Skeletal muscle tissue (tissue), 4 donors: Measurements from ENCODE around the gene KCTD14. TPM values are rescaled to one million over a fixed set of nuclear protein-coding genes. Genes with fewer than 3 reads are reported as not detected.

Experiments
- H3K27ac ChIP-seq: one replicate; pipeline ENCODE4 v1.7.0; 2013; ENCODE audit warnings: mild to moderate bottlenecking, low read depth, low read length, inconsistent platforms
- H3K27me3 ChIP-seq, 3 donors: one replicate each; pipeline ENCODE4 v1.7.0; 2013; ENCODE audit warnings: low read length in 3 of 3; ENCODE audit not compliant: control insufficient read depth in 3 of 3, insufficient read depth in 3 of 3
- H3K36me3 ChIP-seq, 3 donors: one replicate each; pipeline ENCODE4 v1.7.0; 2013; ENCODE audit warnings: low read length in 3 of 3; ENCODE audit not compliant: control insufficient read depth in 3 of 3, insufficient read depth in 3 of 3
- H3K4me1 ChIP-seq, 3 donors: one replicate each; pipeline ENCODE4 v1.7.0; 2013; ENCODE audit warnings: low read length in 3 of 3, mild to moderate bottlenecking in 3 of 3; ENCODE audit not compliant: control insufficient read depth in 3 of 3, insufficient read depth in 3 of 3
- H3K4me3 ChIP-seq, 3 donors: one replicate each; pipeline ENCODE4 v1.7.0; 2013; ENCODE audit warnings: low read length in 3 of 3
- H3K9ac ChIP-seq, 3 donors: one replicate each; pipeline ENCODE4 v1.7.0; 2013; ENCODE audit warnings: low read length in 3 of 3, mild to moderate bottlenecking in 3 of 3, moderate library complexity in 2 of 3, low read depth in 1 of 3
- H3K9me3 ChIP-seq, 3 donors: one replicate each; pipeline ENCODE4 v1.7.0; 2013; ENCODE audit warnings: low read length in 3 of 3; ENCODE audit not compliant: control insufficient read depth in 3 of 3
- total RNA-seq: library from RNA; depleted of rRNA; stranded (reverse); fragments of >200 nt; gene quantifications from one replicate; pipeline ENCODE4 v1.2.3, GENCODE V29; 2014
- donor health status: Osteomylitis.

Gene KCTD14
- total RNA-seq, 1 donor from 2014 or later: 0.52 TPM

DNA sequence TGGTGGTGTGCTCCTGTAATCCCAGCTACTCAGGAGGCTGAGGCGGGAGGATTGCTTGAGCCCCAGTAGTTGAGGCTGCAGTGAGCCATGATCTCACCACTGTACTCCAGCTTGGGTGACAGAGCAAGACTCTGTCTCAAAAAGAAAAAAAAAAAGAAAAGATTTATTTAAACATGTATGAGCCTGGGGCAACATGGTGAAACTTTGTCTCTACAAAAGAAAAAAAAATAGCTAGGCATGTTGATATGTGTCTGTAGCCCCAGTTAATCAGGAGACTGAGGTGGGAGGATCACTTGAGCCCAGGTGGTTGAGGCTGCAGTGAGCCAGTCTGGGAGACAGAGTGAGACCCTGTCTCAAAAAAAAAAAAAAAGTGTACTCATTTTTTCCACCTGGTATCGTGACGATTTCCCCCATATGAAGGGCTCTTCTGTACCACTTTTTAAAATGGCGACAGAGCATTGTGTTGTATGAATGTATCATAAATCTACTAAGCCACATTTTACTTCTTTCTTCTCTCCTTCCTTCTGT lies 16.4 kb upstream of the KCTD14 start:
- H3K27ac ChIP-seq: peak overlapping the region; percentile 54

DNA sequence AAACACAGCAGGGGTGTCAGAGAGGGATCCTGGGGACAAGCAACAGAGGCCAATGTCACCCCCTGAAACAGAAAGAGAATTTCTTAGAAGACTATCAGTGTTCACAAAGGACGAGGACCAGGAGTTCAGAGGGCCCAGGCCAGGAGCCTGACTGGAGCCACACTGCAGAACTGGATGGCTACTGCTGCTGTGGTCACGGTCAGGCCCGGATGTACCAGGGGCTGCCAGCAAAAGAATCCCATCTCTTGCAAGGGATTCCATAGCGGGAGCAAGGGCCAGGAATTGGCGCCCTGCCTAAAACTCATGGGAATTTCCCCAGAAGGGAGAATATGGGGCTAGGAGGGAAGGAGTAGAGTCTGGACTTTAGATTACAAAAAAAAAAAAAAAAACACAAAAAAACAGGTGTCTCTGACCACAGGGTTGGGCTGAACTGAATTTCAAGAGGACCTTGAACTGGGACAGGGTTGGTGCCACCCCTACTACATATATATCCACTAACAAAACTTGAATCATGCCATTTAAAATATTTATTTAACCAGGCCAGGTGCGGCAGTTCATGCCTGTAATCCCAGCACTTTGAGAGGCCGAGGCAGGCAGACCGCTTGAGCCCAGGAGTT lies 15.7 kb upstream of the KCTD14 start:
- H3K36me3 ChIP-seq: no peaks in the 10 kb centered on the region
- H3K27me3 ChIP-seq: no peaks in the 10 kb centered on the region
- H3K27ac ChIP-seq: no peak overlapping the region
- H3K9me3 ChIP-seq: no peaks in the 10 kb centered on the region
- no peak overlapping the region for H3K4me3 ChIP-seq
- no peak overlapping the region for H3K9ac ChIP-seq
- peaks cover 0 to 9% (median 3%) of the 10 kb centered on the region in 3 donors for H3K4me1 ChIP-seq

More for the DNA sequence above, 16.4 kb upstream of the KCTD14 start:
- peaks cover 0 to 9% (median 3%) of the 10 kb centered on the region in 3 donors for H3K4me1 ChIP-seq
- H3K27me3 ChIP-seq: no peaks in the 10 kb centered on the region
- no peaks in the 10 kb centered on the region for H3K9me3 ChIP-seq
- no peak overlapping the region for H3K4me3 ChIP-seq
- H3K36me3 ChIP-seq: no peaks in the 10 kb centered on the region
- H3K9ac ChIP-seq: no peak overlapping the region

DNA sequence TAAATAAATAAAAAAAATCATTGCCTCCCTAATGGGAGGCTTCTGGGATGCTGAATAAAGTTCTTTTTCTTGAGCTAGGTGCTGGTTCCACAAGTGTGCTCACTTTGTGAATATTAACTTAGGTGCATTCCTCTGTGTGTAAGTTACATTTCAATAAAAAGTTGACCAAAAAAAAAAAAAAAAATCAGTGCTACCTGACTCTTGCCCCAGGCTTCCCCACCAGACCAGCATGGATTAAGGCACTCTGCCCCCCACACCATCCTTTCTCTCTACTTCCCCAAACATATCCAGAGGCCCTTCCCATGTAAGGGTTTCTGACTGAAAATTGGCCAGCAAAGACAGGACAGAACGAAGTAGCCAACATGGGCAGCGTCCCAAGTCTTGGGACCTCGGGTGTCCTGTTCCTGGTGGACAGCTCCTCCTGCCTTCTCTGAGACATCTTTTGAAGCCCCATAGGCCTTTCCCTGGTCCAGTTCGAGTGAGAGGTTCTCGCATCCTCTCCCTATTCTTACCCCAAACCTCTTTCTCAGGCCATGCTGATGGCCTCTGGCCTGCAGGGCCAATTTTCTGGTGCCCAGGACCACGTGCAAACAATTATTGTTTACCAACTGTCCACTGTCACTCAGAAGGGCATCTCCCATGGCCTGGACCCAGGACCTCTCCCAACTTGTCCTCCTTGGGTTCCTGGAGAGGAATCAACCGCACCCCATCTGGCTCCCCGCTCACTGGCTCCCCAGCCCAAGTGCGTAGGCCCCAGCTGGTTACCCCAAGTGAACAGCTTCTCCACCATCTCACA lies 14.9 kb upstream of the KCTD14 start:
- Histone ChIP-seq H3K9ac (no peak overlapping the region), H3K9me3 (no peaks in the 10 kb centered on the region), H3K36me3 (no peaks in the 10 kb centered on the region), H3K27ac (no peak overlapping the region), H3K4me3 (no peak overlapping the region), H3K27me3 (no peaks in the 10 kb centered on the region), H3K4me1 (peaks cover 0 to 9% (median 3%) of the 10 kb centered on the region in 3 donors)

DNA sequence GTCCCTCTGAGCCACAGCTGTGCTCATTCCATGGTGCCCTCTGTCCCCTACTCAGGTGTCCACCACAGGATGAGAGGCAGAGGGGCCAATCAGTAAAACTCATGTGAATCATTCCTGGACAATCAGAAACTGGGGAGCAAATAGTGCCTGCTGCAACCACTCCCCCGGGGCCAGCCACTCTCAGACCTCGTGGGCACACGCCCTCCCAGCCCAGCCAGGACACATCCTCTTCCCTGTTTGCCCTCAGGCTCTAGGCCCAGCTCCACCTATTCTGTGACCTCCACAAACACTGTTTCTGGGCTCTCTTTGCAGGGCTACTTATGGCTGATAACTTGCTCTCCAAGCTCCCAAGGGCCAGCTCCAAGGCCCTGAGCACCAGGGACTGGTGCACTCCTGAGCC lies 14.0 kb upstream of the KCTD14 start:
- Histone ChIP-seq H3K4me1 (peaks cover 0 to 9% (median 3%) of the 10 kb centered on the region in 3 donors), H3K36me3 (no peaks in the 10 kb centered on the region), H3K9ac (no peak overlapping the region), H3K9me3 (no peaks in the 10 kb centered on the region), H3K4me3 (no peak overlapping the region), H3K27ac (no peak overlapping the region), H3K27me3 (no peaks in the 10 kb centered on the region)

DNA sequence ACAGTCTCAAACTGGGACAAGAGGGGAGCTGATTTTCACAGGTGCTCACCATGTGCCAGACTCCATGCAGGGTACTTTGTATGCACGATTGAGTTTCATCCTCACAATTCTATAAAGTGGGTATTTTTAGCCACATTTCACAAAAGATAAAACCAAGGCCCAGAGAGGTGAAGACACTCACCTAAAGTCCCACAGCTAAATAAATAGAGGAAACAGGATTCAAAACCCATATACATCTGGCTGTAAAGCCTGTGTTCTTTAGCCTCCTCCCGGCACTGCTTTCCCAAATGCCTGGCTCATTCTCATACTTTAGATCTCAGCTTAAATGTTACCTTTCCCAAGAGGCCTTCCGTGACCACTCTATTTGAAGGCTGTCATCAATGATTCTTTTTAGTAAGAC lies 13.2 kb upstream of the KCTD14 start:
- Histone ChIP-seq H3K27ac (no peak overlapping the region), H3K27me3 (no peaks in the 10 kb centered on the region), H3K36me3 (no peaks in the 10 kb centered on the region), H3K4me1 (peaks cover 0 to 9% (median 3%) of the 10 kb centered on the region in 3 donors), H3K4me3 (no peak overlapping the region), H3K9me3 (no peaks in the 10 kb centered on the region), H3K9ac (no peak overlapping the region)

DNA sequence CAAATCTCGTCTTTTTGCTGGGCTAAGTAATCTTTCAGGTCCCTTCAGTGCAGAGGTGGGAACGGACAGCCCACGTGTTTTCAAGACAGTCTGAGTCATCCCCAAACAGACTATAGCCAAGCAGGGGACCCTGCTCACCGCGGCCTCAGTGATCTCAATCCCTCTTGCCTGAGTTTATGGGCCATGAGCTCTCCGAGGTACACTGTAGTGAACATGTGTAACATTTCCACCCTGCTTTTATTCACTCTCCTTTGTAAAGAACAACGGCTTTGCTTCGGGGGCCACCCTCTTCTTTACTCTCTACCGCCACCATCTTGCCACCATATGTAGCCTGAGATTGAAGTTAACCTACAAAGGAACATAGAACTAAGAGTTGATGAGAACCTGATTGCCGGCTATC lies 11.5 kb upstream of the KCTD14 start:
- no peaks in the 10 kb centered on the region for H3K27me3 ChIP-seq
- H3K27ac ChIP-seq: no peak overlapping the region
- H3K4me1 ChIP-seq: peaks cover under 1 to 7% (median 7%) of the 10 kb centered on the region in 3 donors
- no peaks in the 10 kb centered on the region for H3K36me3 ChIP-seq
- H3K9me3 ChIP-seq: no peaks in the 10 kb centered on the region
- H3K9ac ChIP-seq: no peak overlapping the region
- no peak overlapping the region for H3K4me3 ChIP-seq

DNA sequence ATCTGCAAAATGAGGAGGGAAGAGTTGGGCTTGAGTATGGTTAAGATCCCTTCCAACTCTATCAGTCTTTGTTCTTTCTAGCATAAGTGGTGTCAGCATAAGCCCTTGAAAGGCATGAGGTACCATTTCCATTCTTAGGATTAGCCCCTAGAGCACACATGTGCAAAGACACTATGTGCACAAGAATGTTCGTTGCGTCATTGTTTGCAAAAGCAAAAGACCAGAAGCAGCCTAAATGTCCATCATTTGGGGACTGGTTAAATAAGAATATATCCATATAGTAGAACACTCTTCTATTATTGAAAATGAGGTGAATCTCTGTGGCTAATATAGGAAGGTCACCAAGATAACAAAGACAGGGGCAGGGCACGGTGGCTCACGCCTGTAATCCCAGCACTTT lies 10.0 kb upstream of the KCTD14 start:
- no peak overlapping the region for H3K27ac ChIP-seq
- no peaks in the 10 kb centered on the region for H3K27me3 ChIP-seq
- no peaks in the 10 kb centered on the region for H3K9me3 ChIP-seq
- no peaks in the 10 kb centered on the region for H3K36me3 ChIP-seq
- H3K9ac ChIP-seq: no peak overlapping the region
- peaks cover 0 to 7% (median 7%) of the 10 kb centered on the region in 3 donors for H3K4me1 ChIP-seq
- no peak overlapping the region for H3K4me3 ChIP-seq

DNA sequence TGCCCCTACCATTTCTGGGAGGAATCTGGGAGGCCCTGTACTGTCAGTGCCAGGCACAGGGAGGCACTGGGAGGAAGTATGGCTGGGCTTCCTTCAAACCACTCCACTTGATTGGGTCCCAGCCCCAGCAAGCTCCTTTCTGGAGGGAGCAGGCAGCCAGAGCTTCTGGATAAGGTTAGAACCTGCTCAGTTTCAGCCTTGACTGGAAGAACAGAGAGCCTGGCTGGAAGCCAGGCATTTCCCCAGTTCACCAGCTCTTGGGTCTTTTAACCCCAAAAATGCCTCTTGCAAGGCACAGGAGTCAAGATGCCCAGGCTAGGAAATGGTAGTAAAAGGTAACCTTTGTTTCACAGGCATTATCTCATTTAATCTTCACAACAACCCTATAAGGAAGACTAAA lies 9.0 kb upstream of the KCTD14 start:
- Histone ChIP-seq H3K9me3 (no peaks in the 10 kb centered on the region), H3K4me1 (peaks cover 0 to 7% (median 7%) of the 10 kb centered on the region in 3 donors), H3K36me3 (no peaks in the 10 kb centered on the region), H3K4me3 (no peak overlapping the region), H3K9ac (no peak overlapping the region), H3K27ac (no peak overlapping the region), H3K27me3 (no peaks in the 10 kb centered on the region)

DNA sequence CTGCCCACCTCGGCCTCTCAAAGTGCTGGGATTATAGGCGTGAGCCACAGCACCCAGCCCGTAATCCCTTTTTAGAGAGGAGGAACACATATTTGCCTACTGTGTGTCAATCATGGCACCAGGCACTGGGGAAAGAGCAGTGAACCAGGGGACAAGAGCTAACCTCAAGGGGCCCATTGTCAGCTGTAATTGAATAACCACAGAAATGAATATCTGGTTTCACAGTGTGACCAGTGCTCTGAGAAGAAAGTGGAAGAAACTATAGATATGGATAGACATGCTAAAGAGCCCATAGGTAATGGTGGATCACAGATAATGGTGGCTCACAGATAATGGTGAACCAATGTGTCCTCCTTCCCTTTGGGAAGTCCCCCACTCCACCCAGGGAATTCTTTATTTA lies 8.6 kb upstream of the KCTD14 start:
- Histone ChIP-seq H3K27me3 (no peaks in the 10 kb centered on the region), H3K4me1 (peaks cover 0 to 7% (median 7%) of the 10 kb centered on the region in 3 donors), H3K36me3 (no peaks in the 10 kb centered on the region), H3K9ac (no peak overlapping the region), H3K27ac (no peak overlapping the region), H3K9me3 (no peaks in the 10 kb centered on the region), H3K4me3 (no peak overlapping the region)
